Measurements from ENCODE around the gene PTPN14. TPM values are rescaled to one million over a fixed set of nuclear protein-coding genes. Genes with fewer than 3 reads are reported as not detected.
A peak's percentile ranks its signal among the peaks of the same experiment; 100 is the strongest.

Gene PTPN14
- total RNA-seq, 1 experiment from 2014 or later = 15.7 TPM

GRCh38 chr1:214362188-214362882 lies 189.1 kb downstream of the PTPN14 start:
- Histone ChIP-seq H3K4me3 (ENCODE audit: insufficient read depth, low read depth, low read length) (no peak overlapping the region), H3K27me3 (ENCODE audit: control insufficient read depth, insufficient read depth, low read length) (no peaks in the 10 kb centered on the region), H3K36me3 (replicated peaks; ENCODE audit: control insufficient read depth, insufficient read depth, low read length) (peaks cover 27% of the 10 kb centered on the region)
- no peak for DNase-seq

GRCh38 chr1:214361636-214362035 lies 189.8 kb downstream of the PTPN14 start:
- Histone ChIP-seq H3K36me3 (replicated peaks; ENCODE audit: control insufficient read depth, insufficient read depth, low read length) (peaks cover 27% of the 10 kb centered on the region), H3K4me3 (ENCODE audit: insufficient read depth, low read depth, low read length) (no peak overlapping the region), H3K27me3 (ENCODE audit: control insufficient read depth, insufficient read depth, low read length) (no peaks in the 10 kb centered on the region)
- DNase-seq = no peak

- H3K27me3 ChIP-seq (ENCODE audit: control insufficient read depth, insufficient read depth, low read length) = no peaks in the 10 kb centered on the region
- no peak overlapping the region for H3K4me3 ChIP-seq (ENCODE audit: insufficient read depth, low read depth, low read length)
- DNase-seq = no peak
- peaks cover 27% of the 10 kb centered on the region for H3K36me3 ChIP-seq (replicated peaks; ENCODE audit: control insufficient read depth, insufficient read depth, low read length)
These were observed 190.8 kb downstream of the PTPN14 start for GRCh38 chr1:214360525-214361164.

- Histone ChIP-seq H3K4me3 (ENCODE audit: insufficient read depth, low read depth, low read length) (no peak overlapping the region), H3K27me3 (ENCODE audit: control insufficient read depth, insufficient read depth, low read length) (no peaks in the 10 kb centered on the region), H3K36me3 (replicated peaks; ENCODE audit: control insufficient read depth, insufficient read depth, low read length) (peaks cover 26% of the 10 kb centered on the region)
- DNase-seq = no peak
These were observed 191.3 kb downstream of the PTPN14 start for GRCh38 chr1:214360116-214360515.

GRCh38 chr1:214354440-214355148 lies 196.8 kb downstream of the PTPN14 start:
- no peak for DNase-seq
- H3K36me3 ChIP-seq (replicated peaks; ENCODE audit: control insufficient read depth, insufficient read depth, low read length) = peaks cover 8% of the 10 kb centered on the region
- no peaks in the 10 kb centered on the region for H3K27me3 ChIP-seq (ENCODE audit: control insufficient read depth, insufficient read depth, low read length)
- H3K4me3 ChIP-seq (ENCODE audit: insufficient read depth, low read depth, low read length) = no peak overlapping the region

GRCh38 chr1:214352838-214353237 lies 198.6 kb downstream of the PTPN14 start:
- peaks cover 5% of the 10 kb centered on the region for H3K36me3 ChIP-seq (replicated peaks; ENCODE audit: control insufficient read depth, insufficient read depth, low read length)
- no peak overlapping the region for H3K4me3 ChIP-seq (ENCODE audit: insufficient read depth, low read depth, low read length)
- no peaks in the 10 kb centered on the region for H3K27me3 ChIP-seq (ENCODE audit: control insufficient read depth, insufficient read depth, low read length)
- no peak for DNase-seq

GRCh38 chr1:214351551-214352277 lies 199.7 kb downstream of the PTPN14 start:
- Histone ChIP-seq H3K27me3 (ENCODE audit: control insufficient read depth, insufficient read depth, low read length) (no peaks in the 10 kb centered on the region), H3K4me3 (ENCODE audit: insufficient read depth, low read depth, low read length) (no peak overlapping the region), H3K36me3 (replicated peaks; ENCODE audit: control insufficient read depth, insufficient read depth, low read length) (peaks cover 2% of the 10 kb centered on the region)
- DNase-seq = no peak

- Histone ChIP-seq H3K36me3 (replicated peaks; ENCODE audit: control insufficient read depth, insufficient read depth, low read length) (peaks cover 3% of the 10 kb centered on the region), H3K4me3 (ENCODE audit: insufficient read depth, low read depth, low read length) (no peak overlapping the region), H3K27me3 (ENCODE audit: control insufficient read depth, insufficient read depth, low read length) (no peaks in the 10 kb centered on the region)
- DNase-seq = peak; percentile 23
These were observed 201.6 kb downstream of the PTPN14 start for GRCh38 chr1:214349781-214350180.

GRCh38 chr1:214349008-214349407 lies 202.4 kb downstream of the PTPN14 start:
- peaks cover 3% of the 10 kb centered on the region for H3K36me3 ChIP-seq (replicated peaks; ENCODE audit: control insufficient read depth, insufficient read depth, low read length)
- no peaks in the 10 kb centered on the region for H3K27me3 ChIP-seq (ENCODE audit: control insufficient read depth, insufficient read depth, low read length)
- no peak overlapping the region for H3K4me3 ChIP-seq (ENCODE audit: insufficient read depth, low read depth, low read length)
- no peak for DNase-seq

- Histone ChIP-seq H3K27me3 (ENCODE audit: control insufficient read depth, insufficient read depth, low read length) (no peaks in the 10 kb centered on the region), H3K36me3 (replicated peaks; ENCODE audit: control insufficient read depth, insufficient read depth, low read length) (peaks cover 1% of the 10 kb centered on the region), H3K4me3 (ENCODE audit: insufficient read depth, low read depth, low read length) (no peak overlapping the region)
- DNase-seq = no peak
These were observed 206.5 kb downstream of the PTPN14 start for GRCh38 chr1:214344897-214345296.

GRCh38 chr1:214342525-214342924 lies 208.9 kb downstream of the PTPN14 start:
- Histone ChIP-seq H3K27me3 (ENCODE audit: control insufficient read depth, insufficient read depth, low read length) (no peaks in the 10 kb centered on the region), H3K4me3 (ENCODE audit: insufficient read depth, low read depth, low read length) (no peak overlapping the region), H3K36me3 (replicated peaks; ENCODE audit: control insufficient read depth, insufficient read depth, low read length) (peaks cover 1% of the 10 kb centered on the region)
- DNase-seq = no peak

- Histone ChIP-seq H3K36me3 (replicated peaks; ENCODE audit: control insufficient read depth, insufficient read depth, low read length) (peaks cover 1% of the 10 kb centered on the region), H3K27me3 (ENCODE audit: control insufficient read depth, insufficient read depth, low read length) (no peaks in the 10 kb centered on the region), H3K4me3 (ENCODE audit: insufficient read depth, low read depth, low read length) (no peak overlapping the region)
- DNase-seq = no peak
These were observed 209.5 kb downstream of the PTPN14 start for GRCh38 chr1:214341932-214342331.

- H3K36me3 ChIP-seq (replicated peaks; ENCODE audit: control insufficient read depth, insufficient read depth, low read length) = peaks cover 1% of the 10 kb centered on the region
- no peak for DNase-seq
- H3K4me3 ChIP-seq (ENCODE audit: insufficient read depth, low read depth, low read length) = no peak overlapping the region
- H3K27me3 ChIP-seq (ENCODE audit: control insufficient read depth, insufficient read depth, low read length) = no peaks in the 10 kb centered on the region
These were observed 209.9 kb downstream of the PTPN14 start for GRCh38 chr1:214341459-214341858.

GRCh38 chr1:214338212-214338611 lies 213.2 kb downstream of the PTPN14 start:
- no peak for DNase-seq
- Histone ChIP-seq H3K36me3 (replicated peaks; ENCODE audit: control insufficient read depth, insufficient read depth, low read length) (no peaks in the 10 kb centered on the region; the same call in 1 of the 2 replicates), H3K4me3 (ENCODE audit: insufficient read depth, low read depth, low read length) (no peak overlapping the region), H3K27me3 (ENCODE audit: control insufficient read depth, insufficient read depth, low read length) (no peaks in the 10 kb centered on the region)
